BLaER1 (cell line): ENCODE measurements around the gene CMIP.
"Not testable (repeated sequence)": the region's sequence is repeated elsewhere in the genome, so short reads cannot be mapped to it uniquely, and the experiment has no call there.

Experiments
- H3K27ac ChIP-seq: shearing (Covaris generic); formaldehyde crosslinking; 2 replicates; pipeline ENCODE4 v1.8.1; 2022
- H3K27me3 ChIP-seq: shearing (Covaris generic); formaldehyde crosslinking; 2 replicates; pipeline ENCODE4 v1.8.1; 2022
- H3K36me3 ChIP-seq: shearing (Covaris generic); formaldehyde crosslinking; 2 replicates; pipeline ENCODE4 v1.8.1; 2022
- H3K4me1 ChIP-seq: shearing (Covaris generic); formaldehyde crosslinking; 2 replicates; pipeline ENCODE4 v1.8.1; 2022
- H3K4me2 ChIP-seq: shearing (Covaris generic); formaldehyde crosslinking; 2 replicates; pipeline ENCODE4 v1.8.1; 2022
- H3K4me3 ChIP-seq: shearing (Covaris generic); formaldehyde crosslinking; 2 replicates; pipeline ENCODE4 v1.8.1; 2022
- H3K9ac ChIP-seq: shearing (Covaris generic); formaldehyde crosslinking; 2 replicates; pipeline ENCODE4 v1.8.1; 2022
- H3K9me3 ChIP-seq: shearing (Covaris generic); formaldehyde crosslinking; 2 replicates; pipeline ENCODE4 v1.8.1; 2022
- H4K20me1 ChIP-seq: shearing (Covaris generic); formaldehyde crosslinking; 2 replicates; pipeline ENCODE4 v1.8.1; 2022
- Cebpa-rat ChIP-seq: shearing (Covaris generic); IDR thresholded peaks from 2 replicates; pipeline ENCODE4 v1.8.1; 2022

The CMIP gene

GRCh38 chr16:81421536-81421935, 23.1 kb upstream of the CMIP start:
- no peak overlapping the region for H3K4me2 ChIP-seq
- no peaks in the 10 kb centered on the region for H3K27me3 ChIP-seq

DNA sequence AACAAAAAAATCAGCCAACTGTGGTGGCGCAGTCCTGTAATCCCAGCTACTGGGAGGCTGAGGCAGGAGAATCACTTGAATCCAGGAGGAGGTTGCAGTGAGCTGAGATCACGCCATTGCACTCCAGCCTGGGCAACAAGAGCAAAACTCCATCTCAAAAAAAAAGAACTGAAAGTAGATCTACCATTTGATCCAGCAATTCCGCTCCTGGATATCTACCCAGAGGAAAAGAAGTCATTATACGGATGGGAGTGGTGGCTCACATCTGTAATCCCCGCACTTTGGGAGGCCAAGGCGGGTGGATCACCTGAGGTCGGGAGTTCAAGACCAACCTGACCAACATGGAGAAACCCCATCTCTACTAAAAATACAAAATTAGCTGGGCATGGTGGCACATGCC, 22.5 kb upstream of the CMIP start:
- Histone ChIP-seq H3K4me1 (peaks cover 19% of the 10 kb centered on the region), H3K9me3 (peaks cover 17% of the 10 kb centered on the region)
- not testable (repeated sequence) for H4K20me1 ChIP-seq, H3K27me3 ChIP-seq, H3K36me3 ChIP-seq, H3K4me2 ChIP-seq, H3K4me3 ChIP-seq, H3K27ac ChIP-seq, H3K9ac ChIP-seq

More at GRCh38 chr16:81421536-81421935, 23.1 kb upstream of the CMIP start:
- no peaks in the 10 kb centered on the region for H3K36me3 ChIP-seq
- H3K4me3 ChIP-seq: no peak overlapping the region
- H3K27ac ChIP-seq: no peak overlapping the region
- H3K9ac ChIP-seq: no peak overlapping the region
- H3K9me3 ChIP-seq: peaks cover 17% of the 10 kb centered on the region
- no peaks in the 10 kb centered on the region for H4K20me1 ChIP-seq
- TF ChIP-seq Cebpa-rat: no peak
- peaks cover 17% of the 10 kb centered on the region for H3K4me1 ChIP-seq

GRCh38 chr16:81424771-81425170, 19.8 kb upstream of the CMIP start:
- TF ChIP-seq Cebpa-rat: no peak
- H3K9me3 ChIP-seq: peaks cover 17% of the 10 kb centered on the region
- no peaks in the 10 kb centered on the region for H3K36me3 ChIP-seq
- H3K4me1 ChIP-seq: peaks cover 27% of the 10 kb centered on the region
- H3K9ac ChIP-seq: no peak overlapping the region
- no peaks in the 10 kb centered on the region for H4K20me1 ChIP-seq
- no peak overlapping the region for H3K27ac ChIP-seq
- H3K4me2 ChIP-seq: peak overlapping the region; percentile 28
- H3K4me3 ChIP-seq: no peak overlapping the region
- H3K27me3 ChIP-seq: no peaks in the 10 kb centered on the region

DNA sequence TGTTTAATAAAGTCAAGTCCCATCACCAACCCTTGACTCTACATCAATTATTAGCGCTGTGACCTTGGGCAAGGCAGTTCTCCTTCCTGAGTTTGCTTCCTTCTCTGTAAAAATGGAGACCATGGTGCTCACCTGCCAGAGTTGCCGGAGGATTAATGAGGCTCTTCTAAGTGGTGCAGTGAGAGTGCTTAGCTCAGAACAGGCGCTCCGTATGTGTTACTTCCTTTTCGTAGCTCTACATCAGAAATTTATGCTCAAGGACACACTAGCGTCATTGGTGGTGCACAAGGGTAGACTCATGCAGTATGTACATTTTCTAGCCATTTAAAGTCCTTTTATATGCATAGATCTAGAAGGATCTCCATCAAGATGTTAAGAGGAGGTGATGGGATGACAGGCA, 17.4 kb upstream of the CMIP start:
- Histone ChIP-seq H3K9ac (no peak overlapping the region), H3K27me3 (no peaks in the 10 kb centered on the region), H4K20me1 (no peaks in the 10 kb centered on the region), H3K36me3 (no peaks in the 10 kb centered on the region), H3K9me3 (peaks cover 3% of the 10 kb centered on the region), H3K4me1 (peaks cover 42% of the 10 kb centered on the region), H3K27ac (no peak overlapping the region), H3K4me3 (no peak overlapping the region), H3K4me2 (no peak overlapping the region)
- TF ChIP-seq Cebpa-rat: no peak

DNA sequence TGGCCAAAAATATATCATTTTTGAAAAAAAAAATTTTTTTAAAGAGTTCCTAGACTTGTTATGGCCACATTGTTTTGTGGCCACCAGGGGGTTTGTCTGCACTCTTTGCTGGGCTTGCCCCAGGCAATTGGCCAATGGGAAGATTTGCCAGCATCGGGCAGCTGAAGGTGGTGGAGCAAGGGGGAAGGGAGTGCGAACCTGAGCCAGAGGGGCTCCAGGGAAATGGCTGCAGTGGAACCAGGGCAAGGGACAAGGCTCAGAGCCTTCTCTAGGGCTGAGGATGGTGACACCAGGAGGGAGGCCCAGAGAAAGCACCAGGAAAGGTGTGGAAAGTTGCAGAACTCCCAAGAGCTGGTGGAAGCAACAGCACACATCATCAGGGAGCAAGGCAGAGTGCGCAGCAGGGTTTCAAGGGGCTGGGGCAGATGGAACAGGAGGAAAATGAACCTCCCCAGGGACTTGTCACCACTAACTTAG, 15.5 kb upstream of the CMIP start:
- no peaks in the 10 kb centered on the region for H4K20me1 ChIP-seq
- H3K4me3 ChIP-seq: no peak overlapping the region
- no peaks in the 10 kb centered on the region for H3K36me3 ChIP-seq
- H3K27ac ChIP-seq: no peak overlapping the region
- no peaks in the 10 kb centered on the region for H3K9me3 ChIP-seq
- H3K9ac ChIP-seq: no peak overlapping the region
- peaks cover 57% of the 10 kb centered on the region for H3K4me1 ChIP-seq
- TF ChIP-seq Cebpa-rat: no peak
- no peaks in the 10 kb centered on the region for H3K27me3 ChIP-seq
- H3K4me2 ChIP-seq: peak overlapping the region; percentile 22

DNA sequence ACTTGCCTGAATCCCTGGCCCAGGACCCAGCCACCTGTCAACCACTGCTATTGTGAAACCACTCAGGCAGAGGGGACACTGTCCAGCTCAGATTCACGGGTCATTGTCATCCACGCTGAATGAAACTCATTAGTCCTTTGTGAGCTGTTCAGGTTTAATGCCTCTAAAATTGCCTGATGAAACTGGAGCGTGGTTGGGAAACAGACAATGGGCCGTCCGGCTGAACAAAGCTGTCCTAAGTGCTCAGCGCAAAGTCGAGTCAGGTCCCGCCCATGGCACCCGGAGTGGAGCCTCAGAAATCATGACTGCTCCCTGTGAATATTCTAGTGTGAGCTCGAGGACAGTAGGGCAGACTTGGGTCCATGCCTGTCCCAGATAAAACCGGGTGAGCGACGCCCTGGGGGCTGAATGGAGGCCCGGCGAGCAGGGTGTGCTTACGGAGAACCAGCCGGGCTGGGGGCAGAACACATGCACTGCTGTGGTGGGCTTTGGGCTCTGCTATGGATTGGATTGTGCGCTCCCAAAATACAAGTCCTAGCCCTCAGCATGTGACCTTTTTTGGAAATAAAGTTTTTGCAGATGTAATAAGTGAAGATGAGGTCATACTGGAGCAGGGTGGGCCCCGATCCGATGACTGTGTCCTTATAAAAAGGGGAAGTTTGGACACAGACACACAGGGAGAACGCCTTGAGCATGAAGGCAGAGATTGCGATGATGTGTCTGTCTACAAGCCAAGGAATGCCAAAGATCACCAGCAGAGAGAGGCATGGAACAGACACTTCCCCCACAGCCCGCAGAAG, 12.9 kb upstream of the CMIP start:
- Histone ChIP-seq H3K4me2 (peak overlapping the region; percentile 82), H4K20me1 (no peaks in the 10 kb centered on the region), H3K4me1 (peaks cover 52% of the 10 kb centered on the region), H3K9ac (0 out of 2 replicates have a peak overlapping the region, but pooled peaks have one; percentile 78), H3K4me3 (no peak overlapping the region), H3K27ac (peak overlapping the region; percentile 93), H3K9me3 (no peaks in the 10 kb centered on the region), H3K27me3 (no peaks in the 10 kb centered on the region), H3K36me3 (no peaks in the 10 kb centered on the region)
- TF ChIP-seq Cebpa-rat: no peak

- Histone ChIP-seq H3K27ac (peak overlapping the region; percentile 93), H3K4me3 (peak overlapping the region; percentile 22; the same call in 1 of the 2 replicates), H3K27me3 (no peaks in the 10 kb centered on the region), H3K36me3 (no peaks in the 10 kb centered on the region), H3K9ac (peak overlapping the region; percentile 78), H4K20me1 (no peaks in the 10 kb centered on the region), H3K4me1 (peaks cover 58% of the 10 kb centered on the region), H3K9me3 (no peaks in the 10 kb centered on the region), H3K4me2 (peak overlapping the region; percentile 82)
- TF ChIP-seq Cebpa-rat: no peak
Measured at GRCh38 chr16:81432937-81433557, 11.6 kb upstream of the CMIP start.

DNA sequence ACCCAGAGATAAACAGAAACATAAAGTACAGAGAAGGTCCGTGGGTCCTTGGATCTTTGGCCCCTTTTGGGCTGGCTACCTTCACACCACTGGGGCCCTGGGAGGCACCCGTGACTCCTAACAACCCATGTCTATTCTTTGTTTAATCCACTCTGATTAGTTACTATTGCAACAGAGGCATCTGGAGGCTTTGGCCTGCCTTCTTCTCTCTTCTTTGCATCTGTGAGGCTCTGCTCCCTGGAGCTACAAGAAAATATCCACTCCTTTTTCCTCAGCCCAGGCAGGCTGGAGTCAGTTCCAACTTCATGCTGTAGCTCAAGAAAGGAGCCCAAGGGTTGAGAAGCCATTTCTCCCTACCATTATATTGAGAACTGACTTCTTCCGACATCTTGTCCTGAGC, 9.5 kb upstream of the CMIP start:
- H3K27me3 ChIP-seq: no peaks in the 10 kb centered on the region
- H3K4me3 ChIP-seq: no peak overlapping the region
- H3K4me1 ChIP-seq: peaks cover 57% of the 10 kb centered on the region
- no peak overlapping the region for H3K9ac ChIP-seq
- H3K9me3 ChIP-seq: no peaks in the 10 kb centered on the region
- no peak for TF ChIP-seq Cebpa-rat
- H3K4me2 ChIP-seq: no peak overlapping the region
- no peaks in the 10 kb centered on the region for H3K36me3 ChIP-seq
- H3K27ac ChIP-seq: peak overlapping the region; percentile 37; the same call in 1 of the 2 replicates
- H4K20me1 ChIP-seq: no peaks in the 10 kb centered on the region

- no peak for TF ChIP-seq Cebpa-rat
- no peak overlapping the region for H3K27ac ChIP-seq
- H4K20me1 ChIP-seq: no peaks in the 10 kb centered on the region
- H3K9me3 ChIP-seq: no peaks in the 10 kb centered on the region
- no peak overlapping the region for H3K4me2 ChIP-seq
- H3K27me3 ChIP-seq: no peaks in the 10 kb centered on the region
- H3K36me3 ChIP-seq: no peaks in the 10 kb centered on the region
- H3K4me3 ChIP-seq: no peak overlapping the region
- peaks cover 57% of the 10 kb centered on the region for H3K4me1 ChIP-seq
- H3K9ac ChIP-seq: no peak overlapping the region
Measured at GRCh38 chr16:81435567-81435966, 9.0 kb upstream of the CMIP start.

GRCh38 chr16:81436386-81436785, 8.2 kb upstream of the CMIP start:
- Histone ChIP-seq H3K4me3 (no peak overlapping the region), H3K27me3 (no peaks in the 10 kb centered on the region), H3K27ac (no peak overlapping the region), H3K4me1 (peaks cover 50% of the 10 kb centered on the region), H3K36me3 (no peaks in the 10 kb centered on the region), H4K20me1 (no peaks in the 10 kb centered on the region), H3K4me2 (no peak overlapping the region), H3K9me3 (no peaks in the 10 kb centered on the region), H3K9ac (no peak overlapping the region)
- TF ChIP-seq Cebpa-rat: no peak
